Regular cardiac myocyte (primary cell): ENCODE measurements around the gene TSHZ2. TPM values are rescaled to one million over a fixed set of nuclear protein-coding genes. Genes with fewer than 3 reads are reported as not detected.

Experiments used
- total RNA-seq: library from RNA; depleted of rRNA; stranded (reverse); fragments of >200 nt; gene quantifications from 2 replicates; pipeline ENCODE4 v1.2.3, GENCODE V29; 2014

TSHZ2 gene
- 0.19 and 1.4 TPM in 2 replicates for total RNA-seq

GRCh38 chr20:52972190-52972937 lies at the start of gene TSHZ2:
Gene TSHZ2, plus strand, starts transcription at chr20:52972358. Its CDS starts 936 bp downstream, at chr20:52973294.

